Gastrocnemius medialis (tissue), 4 donors: ENCODE results near the gene GLB1L. TPM values are rescaled to one million over a fixed set of nuclear protein-coding genes. Genes with fewer than 3 reads are reported as not detected.
A peak's percentile ranks its signal among the peaks of the same experiment; 100 is the strongest.

Experiments used
- ATAC-seq, 2 donors: fragments of 150-250 bp; one replicate each; pipeline ENCODE4 v1.9.1; 2016
- DNase-seq, 2 donors: peaks; one replicate each; pipeline ENCODE4 v3.0.0-alpha.2; 2019
- H3K27ac ChIP-seq, 4 donors: fragments of 200-600 bp; sonication (generic); 1 replicate in 1 of 4; 2 replicates in 3 of 4; pipeline ENCODE4 v1.5.1; 2016 to 2018; ENCODE audit warnings: mild to moderate bottlenecking in 2 of 4, moderate library complexity in 1 of 4
- H3K27me3 ChIP-seq, 3 donors: fragments of 200-600 bp; sonication (generic) in 2 of 3; 1 replicate in 1 of 3; 2 replicates in 2 of 3; pipeline versions ENCODE4 v1.5.1 to v1.6.0; 2016 to 2019; ENCODE audit warnings: mild to moderate bottlenecking in 1 of 3, moderate library complexity in 1 of 3
- H3K36me3 ChIP-seq, 2 donors: fragments of 200-600 bp; sonication (generic) in 1 of 2; one replicate each; pipeline ENCODE4 v1.5.1; 2017 to 2018
- H3K4me1 ChIP-seq, 2 donors: fragments of 200-600 bp; sonication (generic) in 1 of 2; one replicate each; pipeline ENCODE4 v1.5.1; 2016 to 2017; ENCODE audit warnings: mild to moderate bottlenecking in 2 of 2
- H3K4me3 ChIP-seq, 4 donors: fragments of 200-600 bp; sonication (generic) in 3 of 4; 1 replicate in 1 of 4; 2 replicates in 3 of 4; pipeline ENCODE4 v1.5.1; 2016 to 2019; ENCODE audit warnings: mild to moderate bottlenecking in 2 of 4
- H3K9me3 ChIP-seq, 3 donors: fragments of 200-600 bp; sonication (generic) in 2 of 3; 1 replicate in 1 of 3; 2 replicates in 2 of 3; pipeline ENCODE4 v1.5.1; 2016 to 2019
- POLR2A ChIP-seq, 2 donors: fragments of 450-650 bp; IDR thresholded peaks; one replicate each; pipeline ENCODE4 v1.6.1; 2017; ENCODE audit warnings: antibody characterized with exemption in 2 of 2, mild to moderate bottlenecking in 2 of 2, moderate library complexity in 2 of 2
- in situ Hi-C, 4 donors: fragments of 200-750 bp; cut with MboI; loops; one replicate each; pipeline versions ENCODE4 v1.15.0 to v1.8.0; 2017; ENCODE audit warnings: low sequenced_read_pairs in 4 of 4
- intact Hi-C: fragments of 100-400 bp; cut with DNase I; formaldehyde crosslinking; loops from one replicate; pipeline ENCODE4 v1.15.1; 2023; ENCODE audit warnings: low total_unique reads
- total RNA-seq, 4 donors: library from RNA; depleted of rRNA; stranded (reverse); fragments of >200 nt; gene quantifications; one replicate each; pipeline versions ENCODE4 v1.1.0 to v1.2.3, GENCODE V29; 2016
- TF ChIP-seq, protein P1 (sequence below), 5 experiments: fragments of 450-650 bp in 3 of 5; fragments of 200-600 bp in 2 of 5; sonication (generic) in 2 of 5; IDR thresholded peaks in 4 of 5; conservative IDR thresholded peaks in 1 of 5; 1 replicate in 4 of 5; 2 replicates in 1 of 5; pipeline ENCODE4 v1.5.1; 2016 to 2019; ENCODE audit warnings: antibody characterized with exemption in 5 of 5, mild to moderate bottlenecking in 3 of 5, moderate library complexity in 3 of 5

Gene GLB1L
- total RNA-seq = 1 to 10 TPM; 1.0 to 3.6 (median 1.3) TPM

DNA sequence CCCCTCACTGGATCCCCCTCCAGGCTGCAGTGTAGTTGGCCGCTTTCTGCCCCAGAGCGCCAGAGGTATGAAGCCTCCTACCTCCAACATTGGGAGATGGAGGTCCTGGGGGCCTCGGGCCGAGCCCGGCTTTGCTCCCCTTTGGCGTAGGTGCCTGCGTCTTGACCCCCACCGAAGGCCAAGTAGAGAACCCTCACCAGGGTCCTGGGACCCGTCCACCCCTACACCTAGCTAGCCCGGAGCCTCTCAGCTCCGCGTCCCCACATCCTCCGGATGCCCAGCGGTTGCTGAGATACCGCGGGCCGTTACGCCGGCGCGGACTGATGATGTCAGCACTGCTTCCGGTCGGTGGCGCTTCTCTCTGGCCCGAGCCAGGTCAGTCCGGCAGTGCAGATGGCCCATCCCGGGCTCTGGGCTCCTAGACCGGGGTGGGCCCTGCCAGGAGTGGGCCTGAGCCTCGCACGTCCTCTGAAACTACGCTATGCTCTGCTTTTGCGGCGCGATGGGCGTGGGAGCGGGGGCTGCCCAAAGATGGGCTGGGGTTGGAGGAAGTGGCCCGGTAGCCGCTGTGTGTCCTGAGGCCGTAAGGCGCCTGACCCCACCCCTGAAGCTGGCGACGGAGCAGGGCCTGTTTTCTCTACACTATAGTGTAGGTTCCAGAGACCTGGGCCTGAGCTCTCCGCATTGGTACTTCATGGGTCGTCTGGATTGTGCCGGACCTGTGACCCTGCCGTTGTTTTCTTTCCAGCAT, at the start of gene GLB1L, which contains the start of gene STK16:
GLB1L (minus strand) TSS at position 297 of the 751 bp plus-strand sequence. CDS start 1,871 bp downstream, outside the sequence.
STK16 (plus strand) TSS at position 332 of the 751 bp plus-strand sequence. CDS start 521 bp downstream, outside the sequence.
- Histone ChIP-seq H3K36me3 (peaks cover 0 to 20% of the 10 kb centered on the region in 2 donors), H3K9me3 (no peaks in the 10 kb centered on the region), H3K4me3 (peak within 1 kb of the TSS; percentile 65 to 98 (median 82)), H3K27me3 (no peaks in the 10 kb centered on the region), H3K27ac (peak within 1 kb of the TSS; percentile 83 to 99 (median 96)), H3K4me1 (peaks cover 43 to 47% of the 10 kb centered on the region in 2 donors)
- peak; percentile 76 to 89 for TF ChIP-seq POLR2A (IDR thresholded peaks at IDR 0.05)
- TF ChIP-seq, protein P1, sequence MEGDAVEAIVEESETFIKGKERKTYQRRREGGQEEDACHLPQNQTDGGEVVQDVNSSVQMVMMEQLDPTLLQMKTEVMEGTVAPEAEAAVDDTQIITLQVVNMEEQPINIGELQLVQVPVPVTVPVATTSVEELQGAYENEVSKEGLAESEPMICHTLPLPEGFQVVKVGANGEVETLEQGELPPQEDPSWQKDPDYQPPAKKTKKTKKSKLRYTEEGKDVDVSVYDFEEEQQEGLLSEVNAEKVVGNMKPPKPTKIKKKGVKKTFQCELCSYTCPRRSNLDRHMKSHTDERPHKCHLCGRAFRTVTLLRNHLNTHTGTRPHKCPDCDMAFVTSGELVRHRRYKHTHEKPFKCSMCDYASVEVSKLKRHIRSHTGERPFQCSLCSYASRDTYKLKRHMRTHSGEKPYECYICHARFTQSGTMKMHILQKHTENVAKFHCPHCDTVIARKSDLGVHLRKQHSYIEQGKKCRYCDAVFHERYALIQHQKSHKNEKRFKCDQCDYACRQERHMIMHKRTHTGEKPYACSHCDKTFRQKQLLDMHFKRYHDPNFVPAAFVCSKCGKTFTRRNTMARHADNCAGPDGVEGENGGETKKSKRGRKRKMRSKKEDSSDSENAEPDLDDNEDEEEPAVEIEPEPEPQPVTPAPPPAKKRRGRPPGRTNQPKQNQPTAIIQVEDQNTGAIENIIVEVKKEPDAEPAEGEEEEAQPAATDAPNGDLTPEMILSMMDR (IDR thresholded peaks at IDR 0.05 in 4 of 5, conservative IDR thresholded peaks at IDR 0.05 in 1 of 5) = no peak
- peak; percentile 89 to 90 for ATAC-seq
- intact Hi-C loops = loop anchor here (1.0 to 5.0 kb wide), 3 partner anchors 16 to 352 kb away; partner anchors contain the start of genes ANKZF1, ATG9A, CNPPD1 and STK11IP
- in situ Hi-C loops = no loop called here
- peak; percentile 85 to 91 for DNase-seq

DNA sequence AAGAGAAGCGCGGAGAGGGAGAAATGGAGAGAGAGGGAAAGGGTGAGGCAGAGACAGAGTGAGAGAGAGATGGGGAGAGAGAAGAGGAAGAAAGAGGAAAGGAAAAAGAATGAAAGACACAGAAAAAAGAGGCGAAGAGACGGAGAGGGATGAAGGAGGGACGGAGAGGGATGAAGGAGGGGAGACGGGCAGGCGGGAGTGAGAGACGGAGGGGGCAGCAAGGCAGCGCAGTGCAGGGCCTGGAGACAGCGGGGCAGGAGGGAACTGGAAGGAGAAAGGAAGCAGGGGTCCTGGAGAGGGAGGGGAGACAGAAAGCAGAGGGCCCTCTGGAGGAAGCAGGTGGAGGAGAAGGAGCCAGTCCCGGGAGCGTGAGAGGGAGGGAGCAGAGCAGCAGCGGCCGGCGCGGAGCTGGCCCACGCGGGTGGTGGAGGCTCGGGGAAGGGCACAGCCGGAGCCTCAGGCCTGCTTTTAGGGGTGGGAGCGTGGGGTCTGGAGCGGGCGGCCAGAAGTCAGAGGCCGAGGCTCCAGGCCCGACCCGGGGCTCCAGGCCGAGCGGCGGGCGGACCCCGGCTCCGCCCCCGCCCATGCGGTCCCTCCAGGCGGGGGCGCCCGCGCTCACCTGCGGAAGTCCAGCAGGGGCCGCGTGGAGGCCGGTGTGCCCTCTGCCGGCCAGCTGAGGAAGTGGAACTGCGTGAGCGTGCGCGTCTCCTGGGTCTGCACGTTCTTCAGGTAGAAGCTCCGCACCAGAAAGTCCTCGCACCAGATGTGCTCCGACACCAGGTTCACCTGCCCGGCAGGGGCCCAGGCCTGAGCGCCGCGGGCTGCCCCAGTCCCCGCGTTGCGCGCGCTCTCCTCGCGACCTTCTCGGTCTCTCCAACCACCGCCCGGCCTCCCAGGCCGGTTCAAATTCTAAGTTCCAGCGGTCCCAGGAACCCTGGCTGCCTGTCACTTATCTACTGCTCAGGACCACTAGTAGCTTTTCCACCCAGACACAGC, 49.4 kb upstream of the GLB1L start:
- Histone ChIP-seq H3K9me3 (no peaks in the 10 kb centered on the region), H3K36me3 (no peaks in the 10 kb centered on the region), H3K27ac (peak overlapping the region; percentile 68 to 82 (median 77)), H3K4me1 (peaks cover 8 to 10% of the 10 kb centered on the region in 2 donors), H3K4me3 (peak overlapping the region; percentile 57 to 63 (median 58)), H3K27me3 (no peaks in the 10 kb centered on the region)
- ATAC-seq (peak; percentile 85 to 86), DNase-seq (peak; percentile 64 to 80)
- in situ Hi-C loops = loop anchor here (5.0 to 25.0 kb wide), 4 partner anchors 130 to 243 kb away; partner anchors contain the start of genes NHEJ1 (in 2 of the 4), CHPF (in 1 of the 4), SLC23A3 (in 1 of the 4) and TMEM198 (in 1 of the 4)
- intact Hi-C loops = loop anchor here (1.0 to 10.0 kb wide), 5 partner anchors 17 to 300 kb away; partner anchors contain the start of genes CRYBA2 and DNPEP
- TF ChIP-seq, protein P1 (IDR thresholded peaks at IDR 0.05 in 4 of 5, conservative IDR thresholded peaks at IDR 0.05 in 1 of 5) = peak; percentile 95 to 99 (median 98)
- TF ChIP-seq POLR2A (IDR thresholded peaks at IDR 0.05) = peak in 1 of 2 donors; percentile 30

DNA sequence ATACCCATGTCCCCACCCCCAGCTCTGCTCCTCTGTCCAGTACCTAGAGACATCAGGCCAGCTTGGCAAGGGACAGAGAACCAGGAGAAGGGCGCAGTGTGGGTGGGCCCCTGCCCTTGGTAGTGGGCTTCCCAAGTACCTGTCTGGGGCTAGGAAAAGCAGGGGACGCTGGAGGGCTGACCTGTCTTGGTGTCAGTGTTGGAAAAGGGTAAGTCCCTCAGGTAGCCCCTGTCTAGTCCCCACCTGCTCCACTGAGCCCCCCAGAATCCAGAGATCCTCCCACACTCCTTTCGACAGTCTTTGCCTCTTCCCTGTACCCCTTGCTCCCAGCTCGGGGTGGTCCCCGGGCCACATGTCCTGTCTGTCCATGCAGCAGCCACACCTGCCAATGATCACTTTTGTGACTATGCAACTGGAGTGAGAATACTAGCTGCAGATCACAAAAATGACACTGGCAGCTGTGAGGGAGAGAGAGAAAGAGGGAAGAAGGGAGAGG, 48.5 kb upstream of the GLB1L start:
- in situ Hi-C loops = loop anchor here in 2 of 4 donors (10.0 to 25.0 kb wide), 3 partner anchors 129 to 244 kb away; partner anchors contain the start of genes NHEJ1 (in 2 of the 2), CHPF (in 1 of the 2), SLC23A3 (in 1 of the 2) and TMEM198 (in 1 of the 2)
- Histone ChIP-seq H3K4me1 (peaks cover 8 to 10% of the 10 kb centered on the region in 2 donors), H3K36me3 (no peaks in the 10 kb centered on the region), H3K9me3 (no peaks in the 10 kb centered on the region), H3K27me3 (no peaks in the 10 kb centered on the region), H3K4me3 (no peak overlapping the region), H3K27ac (peak overlapping the region in 3 of 4 donors; percentile 68 to 82 (median 80))
- no peak for TF ChIP-seq POLR2A (IDR thresholded peaks at IDR 0.05)
- TF ChIP-seq, protein P1 (IDR thresholded peaks at IDR 0.05 in 4 of 5, conservative IDR thresholded peaks at IDR 0.05 in 1 of 5) = no peak
- DNase-seq = peak in 1 of 2 donors; percentile 6
- intact Hi-C loops = loop anchor here (1.0 to 10.0 kb wide), 4 partner anchors 16 to 299 kb away; partner anchors contain the start of gene CRYBA2
- ATAC-seq = no peak
